Activated T-helper 1 cell treated with anti-CD3 and anti-CD28 coated beads, Interleukin-2, amount 50 U/mL, for 16 hours (primary cell): ENCODE results near the gene DIDO1.

Experiments
- DNase-seq, 2 donors: peaks; one replicate each; pipeline ENCODE4 v3.0.0-alpha.2; 2020; ENCODE audit warnings: low read depth in 1 of 2, low spot score in 1 of 2

The DIDO1 gene

DNA sequence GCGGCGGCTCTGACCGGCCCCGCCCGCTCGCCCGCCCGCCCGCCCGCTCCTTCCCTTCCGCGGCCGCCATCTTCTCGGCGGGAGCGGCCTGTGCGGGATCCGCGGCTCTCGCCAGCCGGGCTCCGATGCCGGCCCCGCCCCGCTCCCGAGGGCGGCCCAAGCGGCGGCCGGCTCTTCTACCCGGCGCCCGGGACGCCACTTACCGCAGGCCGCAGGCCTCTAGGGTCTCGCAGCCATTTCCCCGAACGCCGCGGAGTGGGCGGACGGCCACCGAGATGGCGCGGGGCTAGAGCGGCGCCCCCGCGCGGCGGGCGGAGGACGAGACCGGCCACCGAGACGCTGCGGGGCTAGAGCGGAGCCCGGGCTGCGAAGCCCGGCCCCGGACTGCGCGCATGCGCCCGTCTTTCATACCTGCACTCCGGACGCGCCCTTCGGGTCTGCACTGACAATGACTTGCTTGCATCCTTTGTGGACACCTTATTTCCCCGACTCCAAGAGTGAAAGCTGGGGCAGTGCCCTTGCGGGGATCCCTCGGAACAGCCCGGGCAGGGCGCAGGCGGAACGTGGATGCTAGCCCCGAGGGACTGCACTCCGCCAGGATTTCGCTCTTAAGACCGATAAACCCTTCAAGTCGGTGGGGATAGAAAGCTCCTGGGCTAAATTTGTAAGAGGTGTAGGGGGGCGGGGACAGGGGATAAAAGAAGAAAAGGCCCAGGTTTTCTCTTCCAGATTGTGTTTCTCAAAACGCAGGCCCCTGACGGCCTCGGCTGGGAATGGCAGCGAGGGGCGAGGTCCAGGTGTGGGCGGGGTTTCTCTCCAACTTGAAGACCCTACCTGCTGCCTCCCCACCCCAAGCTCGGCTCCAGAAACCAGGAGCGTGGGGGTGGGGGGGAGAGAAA lies at the start of gene DIDO1:
Gene DIDO1 (minus strand): TSS at position 277 of the 899 bp plus-strand sequence.
- peak; percentile 82 to 88 for DNase-seq

DNA sequence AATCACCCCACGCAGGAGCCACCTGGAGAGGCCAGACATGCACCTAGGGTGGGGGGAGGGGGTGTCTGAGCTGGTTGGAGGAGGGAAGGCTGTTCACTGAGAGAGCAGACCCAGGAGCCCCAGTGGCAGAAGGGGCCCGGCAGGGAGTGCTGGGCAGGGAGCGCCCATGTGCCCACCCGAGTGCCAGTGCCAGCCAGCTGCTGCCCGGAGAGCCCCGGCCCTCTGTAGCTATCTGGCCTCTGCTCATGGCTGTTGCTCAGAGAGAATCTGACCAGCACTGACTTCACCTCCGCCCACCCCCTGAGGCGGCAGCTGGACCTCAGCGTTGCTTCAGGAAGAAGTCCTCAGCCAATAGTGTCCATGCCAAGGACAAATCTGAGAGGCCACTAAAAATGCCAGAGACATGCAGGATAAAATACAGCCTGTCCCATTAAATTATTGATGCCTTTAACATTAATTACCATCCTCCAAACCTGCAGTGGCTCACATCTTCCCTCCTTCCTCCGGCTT lies 49.0 kb upstream of the DIDO1 start:
- no peak for DNase-seq

- DNase-seq, result no peak
Observed at GRCh38 chr20:62972845-62973745, 46.8 kb upstream of the DIDO1 start.

GRCh38 chr20:62971950-62972844 lies 45.9 kb upstream of the DIDO1 start:
- DNase-seq, result peak; percentile 69 to 72

GRCh38 chr20:62971211-62971949 lies 45.1 kb upstream of the DIDO1 start:
- DNase-seq, result no peak

DNA sequence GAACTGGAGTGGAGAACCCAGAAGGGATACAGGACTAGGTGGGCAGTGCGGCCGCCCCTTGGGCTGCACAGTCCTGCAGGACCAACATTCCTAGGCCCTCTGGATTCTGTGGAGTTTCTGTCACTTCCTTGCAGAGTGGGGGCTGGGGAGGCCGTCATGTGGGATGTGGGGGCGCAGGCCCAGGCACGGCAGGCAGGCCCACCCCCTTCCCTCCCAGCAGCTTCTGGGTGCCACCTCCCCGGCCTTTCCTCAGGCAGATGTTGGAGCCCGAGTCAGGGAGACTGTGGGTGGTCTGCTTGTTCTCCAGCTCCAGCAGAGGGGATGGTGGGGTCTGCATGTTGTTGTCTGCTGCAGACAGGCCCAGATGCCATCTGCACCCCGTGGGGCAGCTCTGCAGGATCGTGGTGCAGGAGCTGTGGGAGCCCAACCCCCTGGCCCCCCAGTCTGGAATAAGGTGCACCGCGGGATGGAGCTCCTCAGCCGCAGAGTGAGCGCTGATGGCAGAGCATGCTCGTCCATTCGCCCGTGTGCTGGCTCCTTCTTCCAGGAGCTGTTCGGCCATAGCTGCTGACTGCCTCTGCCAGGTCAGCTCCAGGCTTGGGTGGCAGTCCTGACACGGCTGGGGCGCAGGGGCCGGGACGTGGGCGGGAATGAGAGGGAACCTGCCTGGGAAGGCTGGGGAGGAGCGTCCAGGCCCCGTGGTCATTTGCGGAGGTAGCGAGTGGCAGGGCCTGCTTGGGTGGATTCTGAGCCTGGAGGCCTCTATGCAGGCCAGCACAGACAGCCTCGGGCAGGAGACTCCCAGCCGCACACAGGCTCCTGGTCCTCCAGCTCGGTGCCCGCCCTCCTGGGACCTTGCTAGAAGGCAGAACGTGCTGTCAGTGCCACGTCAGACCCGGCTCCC lies 44.3 kb upstream of the DIDO1 start:
- no peak for DNase-seq

DNA sequence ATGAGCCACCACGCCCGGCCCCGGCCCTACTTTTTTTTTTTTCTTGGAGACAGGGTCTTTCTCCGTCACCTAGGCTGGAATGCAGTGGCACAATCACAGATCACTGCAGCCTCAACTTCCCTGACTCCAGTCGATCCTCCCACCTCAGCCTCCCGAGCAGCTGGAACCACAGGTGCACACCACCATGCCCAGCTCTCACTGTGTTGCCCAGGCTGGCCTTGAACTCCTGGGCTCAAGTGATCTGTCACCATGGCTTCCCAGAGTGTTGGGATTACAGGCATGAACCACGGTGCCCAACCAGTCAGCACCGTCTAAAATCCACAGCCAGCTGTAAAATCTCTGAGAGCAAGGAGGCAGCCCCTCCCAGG lies 43.6 kb upstream of the DIDO1 start:
- DNase-seq, result no peak

DNA sequence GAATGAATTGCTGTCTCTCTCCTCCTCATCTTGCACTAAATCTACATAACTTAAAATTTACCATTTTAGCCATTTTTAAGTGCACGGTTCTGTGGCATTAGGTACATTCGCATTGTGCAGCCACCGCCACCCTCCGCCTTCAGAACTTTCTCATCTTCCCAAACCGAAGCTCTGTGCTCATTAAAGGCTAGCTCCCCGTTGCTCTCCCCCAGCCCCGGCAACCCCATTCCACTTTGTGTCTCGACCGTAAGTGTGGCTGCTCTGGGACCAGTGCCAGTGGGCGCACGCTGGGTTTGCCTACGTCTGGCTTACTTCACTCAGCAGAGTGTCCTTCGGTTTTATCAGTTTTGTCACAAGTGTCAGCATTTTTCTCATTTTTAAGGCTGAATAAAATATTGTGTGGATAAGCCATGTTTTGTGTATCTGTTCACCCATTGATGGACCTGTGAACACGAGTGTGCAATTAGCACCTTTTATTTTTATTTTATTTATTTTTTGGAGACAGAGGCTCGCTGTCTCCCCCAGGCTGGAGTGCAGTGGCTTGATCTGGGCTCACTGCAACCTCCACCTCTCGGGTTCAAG lies 43.0 kb upstream of the DIDO1 start:
- no peak for DNase-seq

DNA sequence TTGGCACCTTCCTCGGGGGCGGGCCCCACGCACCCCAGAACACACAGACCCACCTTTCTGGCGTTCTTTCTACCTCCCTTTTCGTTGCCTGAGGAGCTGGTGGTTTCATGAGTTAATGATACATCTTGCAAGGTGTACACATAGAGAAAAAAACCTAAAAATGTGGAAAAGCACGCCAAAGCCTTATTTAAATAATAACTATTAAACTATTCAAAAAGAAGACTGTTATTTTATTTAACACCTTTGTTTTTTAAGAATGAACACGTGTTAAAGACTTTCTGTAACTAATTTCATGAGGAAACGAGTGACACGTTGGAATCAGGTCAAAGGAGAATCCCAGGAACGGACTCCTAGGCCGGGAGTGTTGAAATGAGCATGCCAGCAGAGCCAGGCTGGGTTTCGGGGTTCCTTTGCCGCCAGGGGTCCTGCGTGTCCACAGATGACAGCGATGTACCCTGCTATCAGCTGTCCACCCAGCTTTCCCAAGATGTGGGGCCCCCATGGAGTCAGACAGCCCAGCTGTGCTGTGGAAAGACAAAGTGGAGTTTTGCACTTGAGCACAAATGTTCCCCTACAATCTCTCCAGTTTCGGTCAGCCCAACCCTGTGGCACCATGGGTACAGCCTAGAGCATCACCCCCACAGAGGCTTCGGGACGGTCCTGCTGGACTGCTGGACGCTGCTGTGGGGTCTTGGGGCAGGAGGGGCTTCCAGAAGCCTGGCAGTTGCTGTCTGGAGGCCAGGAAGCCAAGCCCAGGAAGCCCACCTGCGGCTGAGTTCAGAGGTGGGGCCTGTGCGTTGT lies 42.3 kb upstream of the DIDO1 start:
- DNase-seq, result no peak

GRCh38 chr20:62967628-62968351 lies 41.5 kb upstream of the DIDO1 start:
- DNase-seq, result no peak

- DNase-seq, result no peak
Observed at GRCh38 chr20:62967149-62967501, 40.8 kb upstream of the DIDO1 start.

- DNase-seq, result no peak
Observed at GRCh38 chr20:62966212-62967148, 40.2 kb upstream of the DIDO1 start.

- no peak for DNase-seq
Observed at GRCh38 chr20:62965363-62965771, 39.1 kb upstream of the DIDO1 start.

- DNase-seq, result no peak
Observed at GRCh38 chr20:62964700-62965099, 38.4 kb upstream of the DIDO1 start.

DNA sequence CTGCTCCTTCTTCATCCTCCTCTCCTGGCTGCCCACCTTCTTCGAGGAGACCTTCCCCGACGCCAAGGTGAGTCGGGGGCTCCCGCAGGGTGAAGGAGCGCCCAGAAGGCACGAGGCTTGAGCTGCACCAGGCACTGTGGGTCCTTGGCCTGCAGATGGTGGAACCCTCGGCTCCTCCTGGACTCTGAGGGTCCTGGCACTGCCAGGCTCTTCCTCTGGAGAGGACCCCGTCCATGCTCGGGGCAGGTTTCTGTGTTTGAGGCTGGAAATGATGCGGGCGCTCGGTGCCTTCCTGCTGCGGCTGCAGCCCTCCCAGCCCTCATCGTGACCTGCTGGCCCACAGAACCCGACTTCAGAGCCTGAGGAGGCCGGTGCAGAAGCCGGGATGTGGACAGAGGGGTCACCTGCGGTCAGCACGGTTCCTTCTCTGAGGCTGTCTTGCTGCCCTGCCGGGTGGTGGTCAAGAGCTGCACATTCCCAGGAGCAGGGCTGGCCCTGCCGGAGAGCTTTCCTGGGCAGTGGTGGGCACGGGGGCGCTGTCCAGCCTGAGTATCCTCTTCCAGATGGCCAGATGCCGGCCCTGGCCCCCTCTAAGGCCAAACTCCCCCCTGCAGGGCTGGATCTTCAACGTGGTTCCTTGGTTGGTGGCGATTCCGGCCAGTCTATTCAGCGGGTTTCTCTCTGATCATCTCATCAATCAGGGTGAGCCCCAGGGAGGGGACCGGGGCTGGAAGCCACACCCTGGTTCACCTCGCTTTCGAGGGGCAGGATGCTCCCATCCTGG lies 37.5 kb upstream of the DIDO1 start:
- DNase-seq, result no peak
